MCF 10A (cell line): Measurements from ENCODE around the gene AQP10. TPM values are rescaled to one million over a fixed set of nuclear protein-coding genes. Genes with fewer than 3 reads are reported as not detected.

Source experiments
- BruUV-seq: library from RNA; stranded (reverse); fragments of 400-500 nt; replicated peaks from 2 replicates; lab custom pipeline; 2021; lab: Mats Ljungman, UMichigan
- CTCF ChIA-PET: fragments of 300-600 bp; sonication (Branson Sonifier 250); formaldehyde crosslinking; extraction: SDS; loops from one replicate; lab custom pipeline; 2021; ENCODE audit warnings: antibody characterized with exemption, inconsistent platforms; lab: Yijun Ruan, JAX
- POLR2A ChIA-PET: fragments of 300-600, 350-650 bp; sonication (Branson Sonifier 250); formaldehyde crosslinking; extraction: SDS; loops from one replicate; lab custom pipeline; 2020; ENCODE audit warnings: antibody characterized with exemption, inconsistent platforms; lab: Yijun Ruan, JAX
- DNase-seq: peaks from one replicate; pipeline ENCODE4 v3.0.0-alpha.2; 2018; ENCODE audit not compliant: unreplicated experiment
- H3K27ac Mint-ChIP-seq: one replicate; pipeline ENCODE4 v1.8.0; 2022; ENCODE audit warnings: mild to moderate bottlenecking, low read depth, mixed read lengths; ENCODE audit not compliant: unreplicated experiment
- H3K27me3 Mint-ChIP-seq: one replicate; pipeline ENCODE4 v1.8.0; 2022; ENCODE audit warnings: mixed read lengths; ENCODE audit not compliant: insufficient read depth, unreplicated experiment
- H3K36me3 Mint-ChIP-seq: one replicate; pipeline ENCODE4 v1.8.0; 2022; ENCODE audit warnings: mild to moderate bottlenecking, moderate library complexity, mixed read lengths; ENCODE audit not compliant: insufficient read depth, unreplicated experiment
- H3K4me1 Mint-ChIP-seq: one replicate; pipeline ENCODE4 v1.8.0; 2022; ENCODE audit warnings: mixed read lengths; ENCODE audit not compliant: insufficient read depth, unreplicated experiment
- H3K4me3 Mint-ChIP-seq: one replicate; pipeline ENCODE4 v1.8.0; 2022; ENCODE audit warnings: mild to moderate bottlenecking, moderate library complexity, mixed read lengths; ENCODE audit not compliant: unreplicated experiment
- H3K9me3 Mint-ChIP-seq: one replicate; pipeline ENCODE4 v1.8.0; 2022; ENCODE audit warnings: mixed read lengths; ENCODE audit not compliant: unreplicated experiment
- CTCF ChIP-seq: fragments of 200-600 bp; IDR thresholded peaks from one replicate; pipeline ENCODE4 v1.8.0; 2022; ENCODE audit warnings: antibody characterized with exemption, mild to moderate bottlenecking; ENCODE audit not compliant: unreplicated experiment
- intact Hi-C: fragments of 100-400 bp; cut with micrococcal nuclease; formaldehyde crosslinking; loops from 2 replicates; pipeline ENCODE4 v1.14.1; 2022
- total RNA-seq: library from RNA; stranded (reverse); gene quantifications from 2 replicates; pipeline ENCODE4 v1.2.3, GENCODE V29; 2022

Gene AQP10
- total RNA-seq, 1 experiment from 2014 or later, result not detected

DNA sequence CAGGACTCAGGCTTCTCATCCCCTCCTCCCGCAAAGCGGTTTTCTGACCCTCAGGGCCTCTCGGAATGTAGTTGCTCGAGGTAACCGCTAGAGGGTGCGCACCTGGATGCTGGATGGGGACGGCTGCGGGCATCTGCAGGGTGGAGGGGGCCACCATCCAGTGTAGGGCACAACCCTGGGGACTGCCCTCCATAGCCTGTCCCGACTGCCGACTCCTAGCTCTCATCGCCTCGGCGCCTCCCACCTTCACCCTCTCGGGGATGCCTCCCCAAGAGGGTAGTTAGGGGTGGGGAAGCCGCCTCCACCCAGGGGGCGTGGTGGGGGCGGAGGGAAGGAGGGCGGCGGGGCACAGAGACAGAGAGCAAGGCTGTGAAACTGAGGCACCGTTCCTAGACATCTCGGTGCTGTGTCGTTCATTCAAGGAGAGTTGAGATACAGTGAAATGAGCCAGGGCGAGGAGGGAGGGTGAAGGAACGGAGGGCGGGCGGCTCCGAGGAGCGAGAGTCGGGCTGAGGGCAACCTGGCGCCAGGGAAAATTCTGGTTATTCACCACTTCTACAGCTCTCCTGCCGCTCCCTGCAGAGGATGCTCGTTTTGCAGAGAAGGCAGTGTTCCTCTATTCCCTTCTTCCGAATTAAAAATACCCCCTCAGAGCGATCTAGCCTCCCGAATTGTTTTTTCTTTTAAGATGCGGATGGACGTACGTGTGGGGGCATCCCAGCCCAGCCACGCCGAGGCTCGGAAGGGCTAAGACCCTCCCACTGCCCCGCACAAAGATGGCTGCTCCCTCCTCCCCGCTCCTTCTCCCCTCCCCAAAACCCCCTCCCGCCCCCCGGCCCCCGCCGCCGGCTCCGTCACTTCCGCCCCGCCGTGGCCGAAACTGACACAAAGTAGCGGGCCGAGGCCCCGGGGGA is 4.0 kb downstream of the AQP10 start, which contains the start of gene ATP8B2:
TSS of gene ATP8B2 (plus strand) at position 857 of the 914 bp plus-strand sequence. CDS start 2,617 bp downstream, outside the sequence.
- peak; percentile 99 for TF ChIP-seq CTCF
- CTCF ChIA-PET, result interaction anchor here (0.7 to 6.8 kb wide), 22 partner anchors 9 to 1243 kb away, joined by 3 to 82 read pairs (median 4); no protein-coding TSS in a partner anchor
- POLR2A ChIA-PET, result interaction anchor here (0.5 to 4.5 kb wide), 4 partner anchors 11 to 99 kb away, joined by 3 to 27 read pairs (median 4); partner anchors contain the start of gene IL6R
- Mint-ChIP-seq H3K27me3 (no peaks in the 10 kb centered on the region), H3K9me3 (no peaks in the 10 kb centered on the region), H3K4me1 (peaks cover 31% of the 10 kb centered on the region), H3K4me3 (peak within 1 kb of the TSS; percentile 76), H3K36me3 (peaks cover 3% of the 10 kb centered on the region), H3K27ac (peak within 1 kb of the TSS; percentile 77)
- peak; percentile 85 for DNase-seq
- BruUV-seq, result no TSS peak
- intact Hi-C loops, result loop anchor here (1.0 to 5.0 kb wide), 4 partner anchors 52 to 221 kb away; partner anchors contain the start of genes HAX1 and IL6R

- CTCF ChIA-PET, result interaction anchor here (0.5 to 6.8 kb wide), 17 partner anchors 9 to 184 kb away, joined by 3 to 82 read pairs (median 3); partner anchors contain the start of gene HAX1
- no TSS peak for BruUV-seq
- intact Hi-C loops, result loop anchor here (1.0 to 5.0 kb wide), 5 partner anchors 9 to 152 kb away; partner anchors contain the start of genes HAX1 and IL6R
- Mint-ChIP-seq H3K9me3 (no peaks in the 10 kb centered on the region), H3K4me1 (peaks cover 31% of the 10 kb centered on the region), H3K27ac (peak overlapping the region; percentile 77), H3K36me3 (peaks cover 8% of the 10 kb centered on the region), H3K4me3 (peak overlapping the region; percentile 76), H3K27me3 (no peaks in the 10 kb centered on the region)
- peak; percentile 77 for DNase-seq
- TF ChIP-seq CTCF, result peak; percentile 76
- POLR2A ChIA-PET, result interaction anchor here (0.7 to 4.5 kb wide), 7 partner anchors 8 to 98 kb away, joined by 3 to 27 read pairs (median 4); partner anchors contain the start of gene IL6R
These were observed 5.0 kb downstream of the AQP10 start for GRCh38 chr1:154325583-154326545.

- CTCF ChIA-PET, result interaction anchor here (0.5 to 6.8 kb wide), 14 partner anchors 8 to 106 kb away, joined by 3 to 82 read pairs (median 3); partner anchors contain the start of gene HAX1
- TF ChIP-seq CTCF, result no peak
- BruUV-seq, result no TSS peak
- peak; percentile 47 for DNase-seq
- H3K9me3 Mint-ChIP-seq, result no peaks in the 10 kb centered on the region
- peaks cover 18% of the 10 kb centered on the region for H3K36me3 Mint-ChIP-seq
- peak overlapping the region; percentile 76 for H3K4me3 Mint-ChIP-seq
- intact Hi-C loops, result loop anchor here (1.0 to 5.0 kb wide), 3 partner anchors 8 to 151 kb away; partner anchors contain the start of gene IL6R
- H3K27ac Mint-ChIP-seq, result peak overlapping the region; percentile 77
- no peaks in the 10 kb centered on the region for H3K27me3 Mint-ChIP-seq
- peaks cover 25% of the 10 kb centered on the region for H3K4me1 Mint-ChIP-seq
- POLR2A ChIA-PET, result interaction anchor here (0.6 to 4.5 kb wide), 7 partner anchors 9 to 141 kb away, joined by 3 to 27 read pairs (median 4); partner anchors contain the start of gene IL6R
These were observed 5.9 kb downstream of the AQP10 start for GRCh38 chr1:154326546-154327465.
